Measurements from ENCODE around the gene NBPF12. TPM values are rescaled to one million over a fixed set of nuclear protein-coding genes. Genes with fewer than 3 reads are reported as not detected.
"Not testable (repeated sequence)": the region's sequence is repeated elsewhere in the genome, so short reads cannot be mapped to it uniquely, and the experiment has no call there.

The NBPF12 gene
- total RNA-seq, 1 experiment from 2014 or later = 10.7 TPM

DNA sequence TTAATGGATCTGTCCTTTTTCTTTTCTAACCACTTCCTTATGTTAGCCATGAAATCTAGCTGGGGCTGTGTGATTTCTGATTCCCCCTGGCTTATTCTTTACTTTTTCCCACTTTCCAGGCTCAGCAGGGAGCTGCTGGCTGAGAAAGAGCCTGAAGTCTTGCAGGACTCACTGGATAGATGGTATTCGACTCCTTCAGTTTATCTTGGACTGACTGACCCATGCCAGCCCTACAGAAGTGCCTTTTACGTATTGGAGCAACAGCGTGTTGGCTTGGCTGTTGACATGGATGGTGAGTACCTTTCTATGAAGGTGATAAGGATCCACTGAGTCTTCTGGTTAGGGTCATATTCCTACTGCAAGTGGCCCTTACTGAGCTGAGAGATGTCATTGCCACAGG lies 51.3 kb downstream of the NBPF12 start:
- H3K4me1 Mint-ChIP-seq (ENCODE audit: low read depth, unreplicated experiment); DNase-seq; CTCF ChIA-PET; H3K4me3 ChIP-seq (ENCODE audit: low read depth, low read length); BruUV-seq (replicated peaks); H3K9me3 Mint-ChIP-seq (ENCODE audit: unreplicated experiment); H3K36me3 Mint-ChIP-seq (ENCODE audit: insufficient read depth, unreplicated experiment); H3K27me3 ChIP-seq (replicated peaks; ENCODE audit: control insufficient read depth, insufficient read depth, low read length); POLR2A ChIA-PET; H3K4me1 ChIP-seq; H3K36me3 ChIP-seq (ENCODE audit: control insufficient read depth, insufficient read depth, low read length); H3K4me3 Mint-ChIP-seq (ENCODE audit: unreplicated experiment); H3K27ac Mint-ChIP-seq (ENCODE audit: unreplicated experiment); intact Hi-C loops (cut with micrococcal nuclease; ENCODE audit: unreplicated experiment); H3K27me3 Mint-ChIP-seq (ENCODE audit: insufficient read depth, unreplicated experiment); H3K9me3 ChIP-seq: not testable (repeated sequence)

DNA sequence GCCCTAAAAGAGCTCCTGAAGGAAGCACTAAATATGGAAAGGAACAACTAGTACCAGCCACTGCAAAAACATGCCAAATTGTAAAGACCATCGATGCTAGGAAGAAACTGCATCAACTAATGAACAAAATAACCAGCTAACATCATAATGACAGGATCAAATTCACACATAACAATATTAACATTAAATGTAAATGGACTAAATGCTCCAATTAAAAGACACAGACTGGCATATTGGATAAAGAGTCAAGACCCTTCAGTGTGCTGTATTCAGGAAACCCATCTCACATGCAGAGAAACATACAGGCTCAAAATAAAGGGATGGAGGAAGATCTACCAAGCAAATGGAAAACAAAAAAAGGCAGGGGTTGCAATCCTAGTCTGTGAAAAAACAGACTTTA lies 70.4 kb downstream of the NBPF12 start:
- H3K9me3 ChIP-seq = not testable (repeated sequence)

DNA sequence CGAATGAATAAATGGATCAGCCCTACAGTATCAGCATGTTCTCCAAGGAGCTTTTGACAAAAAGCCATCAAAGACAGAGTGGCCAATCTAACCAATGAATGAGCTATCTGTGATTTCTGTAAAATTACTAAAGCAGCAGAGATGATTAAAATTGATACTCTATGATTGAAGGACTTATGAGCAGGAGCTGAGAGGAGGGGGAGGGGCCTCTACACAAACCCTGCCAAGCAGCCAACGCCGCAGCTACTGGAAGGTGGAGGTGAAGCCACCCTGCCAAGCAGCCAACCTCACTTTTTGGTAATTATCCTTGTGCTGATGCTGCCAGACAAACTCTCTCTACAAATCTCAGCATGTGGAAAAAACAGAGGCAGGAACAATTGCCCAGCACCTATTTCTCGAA lies 88.9 kb downstream of the NBPF12 start:
- POLR2A ChIA-PET = not testable (repeated sequence)

More for the DNA sequence above, 70.4 kb downstream of the NBPF12 start:
- POLR2A ChIA-PET; H3K4me3 Mint-ChIP-seq (ENCODE audit: unreplicated experiment); H3K4me1 Mint-ChIP-seq (ENCODE audit: low read depth, unreplicated experiment); H3K27ac Mint-ChIP-seq (ENCODE audit: unreplicated experiment); H3K27me3 ChIP-seq (replicated peaks; ENCODE audit: control insufficient read depth, insufficient read depth, low read length); H3K36me3 Mint-ChIP-seq (ENCODE audit: insufficient read depth, unreplicated experiment); intact Hi-C loops (cut with micrococcal nuclease; ENCODE audit: unreplicated experiment); H3K9me3 Mint-ChIP-seq (ENCODE audit: unreplicated experiment); H3K4me3 ChIP-seq (ENCODE audit: low read depth, low read length); CTCF ChIA-PET; BruUV-seq (replicated peaks); H3K27me3 Mint-ChIP-seq (ENCODE audit: insufficient read depth, unreplicated experiment); DNase-seq; H3K4me1 ChIP-seq; H3K36me3 ChIP-seq (ENCODE audit: control insufficient read depth, insufficient read depth, low read length): not testable (repeated sequence)

DNA sequence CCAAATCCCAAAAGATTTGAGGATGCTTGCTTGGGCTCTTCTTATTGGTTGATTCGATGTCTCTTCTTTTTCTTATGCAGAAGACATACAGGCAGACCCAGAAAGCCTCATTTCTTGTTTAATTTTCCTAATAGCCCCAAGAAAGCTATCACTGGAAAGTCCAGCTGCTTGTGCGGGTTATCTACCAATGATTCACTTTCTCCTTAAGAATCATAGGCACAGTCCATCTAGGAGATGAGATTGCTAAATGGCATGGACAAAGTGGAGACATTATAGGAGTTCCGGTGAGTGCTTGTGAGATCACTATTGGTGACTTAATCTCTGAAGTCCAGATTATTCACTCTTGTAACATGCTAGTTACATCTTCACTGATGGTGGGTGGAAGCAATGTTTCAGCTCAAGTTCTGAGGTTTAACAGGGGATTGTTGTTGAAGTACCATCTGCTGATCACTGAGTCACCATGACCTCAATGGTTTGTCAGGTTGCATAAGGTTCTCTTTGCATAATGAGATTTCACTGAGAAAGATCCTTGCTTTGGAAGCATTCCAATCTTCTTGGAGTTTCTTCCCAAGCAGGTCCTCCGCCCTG lies 92.0 kb downstream of the NBPF12 start:
- H3K9me3 Mint-ChIP-seq (ENCODE audit: unreplicated experiment); DNase-seq; H3K4me3 Mint-ChIP-seq (ENCODE audit: unreplicated experiment); H3K36me3 Mint-ChIP-seq (ENCODE audit: insufficient read depth, unreplicated experiment); H3K9me3 ChIP-seq; H3K36me3 ChIP-seq (ENCODE audit: control insufficient read depth, insufficient read depth, low read length); H3K27ac Mint-ChIP-seq (ENCODE audit: unreplicated experiment); H3K4me1 Mint-ChIP-seq (ENCODE audit: low read depth, unreplicated experiment); BruUV-seq (replicated peaks); POLR2A ChIA-PET; H3K4me1 ChIP-seq; CTCF ChIA-PET; H3K27me3 ChIP-seq (replicated peaks; ENCODE audit: control insufficient read depth, insufficient read depth, low read length); intact Hi-C loops (cut with micrococcal nuclease; ENCODE audit: unreplicated experiment); H3K4me3 ChIP-seq (ENCODE audit: low read depth, low read length): not testable (repeated sequence)
- peaks cover 14% of the 10 kb centered on the region for H3K27me3 Mint-ChIP-seq (ENCODE audit: insufficient read depth, unreplicated experiment)

More for the DNA sequence above, 88.9 kb downstream of the NBPF12 start:
- H3K36me3 Mint-ChIP-seq (ENCODE audit: insufficient read depth, unreplicated experiment); H3K36me3 ChIP-seq (ENCODE audit: control insufficient read depth, insufficient read depth, low read length); H3K27ac Mint-ChIP-seq (ENCODE audit: unreplicated experiment); H3K9me3 ChIP-seq; CTCF ChIA-PET; H3K4me1 Mint-ChIP-seq (ENCODE audit: low read depth, unreplicated experiment); H3K4me3 ChIP-seq (ENCODE audit: low read depth, low read length); H3K27me3 ChIP-seq (replicated peaks; ENCODE audit: control insufficient read depth, insufficient read depth, low read length); intact Hi-C loops (cut with micrococcal nuclease; ENCODE audit: unreplicated experiment); H3K4me1 ChIP-seq; H3K4me3 Mint-ChIP-seq (ENCODE audit: unreplicated experiment); BruUV-seq (replicated peaks); DNase-seq; H3K9me3 Mint-ChIP-seq (ENCODE audit: unreplicated experiment): not testable (repeated sequence)
- H3K27me3 Mint-ChIP-seq (ENCODE audit: insufficient read depth, unreplicated experiment) = peaks cover 11% of the 10 kb centered on the region

DNA sequence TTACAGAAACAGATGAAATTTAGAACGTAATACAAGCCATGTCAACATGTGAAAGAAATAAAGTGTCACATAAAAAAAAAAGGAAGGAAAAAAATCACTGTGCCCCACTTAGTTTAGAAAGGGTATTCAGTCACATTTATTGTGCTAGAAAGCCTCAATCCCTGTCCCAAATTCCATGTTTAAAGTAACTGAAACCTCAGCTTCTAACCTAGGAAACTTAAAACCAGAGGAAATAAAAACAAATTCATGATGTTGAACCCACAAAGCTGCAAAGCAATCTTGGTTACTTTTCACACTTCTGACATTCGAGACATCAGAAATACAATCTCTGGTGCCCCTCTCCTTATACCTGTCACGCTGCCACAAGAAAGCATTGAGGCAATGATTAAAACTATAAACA lies 101.8 kb downstream of the NBPF12 start:
- no peak for DNase-seq
- Mint-ChIP-seq H3K27me3 (ENCODE audit: insufficient read depth, unreplicated experiment) (peaks cover 19% of the 10 kb centered on the region), H3K36me3 (ENCODE audit: insufficient read depth, unreplicated experiment) (no peaks in the 10 kb centered on the region), H3K4me1 (ENCODE audit: low read depth, unreplicated experiment) (no peaks in the 10 kb centered on the region), H3K9me3 (ENCODE audit: unreplicated experiment) (no peaks in the 10 kb centered on the region), H3K27ac (ENCODE audit: unreplicated experiment) (no peak overlapping the region), H3K4me3 (ENCODE audit: unreplicated experiment) (no peak overlapping the region)
- Histone ChIP-seq H3K4me1 (no peaks in the 10 kb centered on the region), H3K27me3 (replicated peaks; ENCODE audit: control insufficient read depth, insufficient read depth, low read length) (no peaks in the 10 kb centered on the region), H3K4me3 (ENCODE audit: low read depth, low read length) (no peak overlapping the region), H3K36me3 (ENCODE audit: control insufficient read depth, insufficient read depth, low read length) (no peaks in the 10 kb centered on the region), H3K9me3 (no peaks in the 10 kb centered on the region)
- ChIA-PET POLR2A (no interaction called here), CTCF (no interaction called here)
- TF ChIP-seq, protein P1, sequence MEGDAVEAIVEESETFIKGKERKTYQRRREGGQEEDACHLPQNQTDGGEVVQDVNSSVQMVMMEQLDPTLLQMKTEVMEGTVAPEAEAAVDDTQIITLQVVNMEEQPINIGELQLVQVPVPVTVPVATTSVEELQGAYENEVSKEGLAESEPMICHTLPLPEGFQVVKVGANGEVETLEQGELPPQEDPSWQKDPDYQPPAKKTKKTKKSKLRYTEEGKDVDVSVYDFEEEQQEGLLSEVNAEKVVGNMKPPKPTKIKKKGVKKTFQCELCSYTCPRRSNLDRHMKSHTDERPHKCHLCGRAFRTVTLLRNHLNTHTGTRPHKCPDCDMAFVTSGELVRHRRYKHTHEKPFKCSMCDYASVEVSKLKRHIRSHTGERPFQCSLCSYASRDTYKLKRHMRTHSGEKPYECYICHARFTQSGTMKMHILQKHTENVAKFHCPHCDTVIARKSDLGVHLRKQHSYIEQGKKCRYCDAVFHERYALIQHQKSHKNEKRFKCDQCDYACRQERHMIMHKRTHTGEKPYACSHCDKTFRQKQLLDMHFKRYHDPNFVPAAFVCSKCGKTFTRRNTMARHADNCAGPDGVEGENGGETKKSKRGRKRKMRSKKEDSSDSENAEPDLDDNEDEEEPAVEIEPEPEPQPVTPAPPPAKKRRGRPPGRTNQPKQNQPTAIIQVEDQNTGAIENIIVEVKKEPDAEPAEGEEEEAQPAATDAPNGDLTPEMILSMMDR (IDR thresholded peaks at IDR 0.05; ENCODE audit: insufficient read depth in 1 of 2, low read depth in 1 of 2, low read length in 1 of 2, severe bottlenecking in 1 of 2, unreplicated experiment in 1 of 2) = no peak
- BruUV-seq (replicated peaks) = no TSS peak
- intact Hi-C loops (cut with micrococcal nuclease; ENCODE audit: unreplicated experiment) = no loop called here

DNA sequence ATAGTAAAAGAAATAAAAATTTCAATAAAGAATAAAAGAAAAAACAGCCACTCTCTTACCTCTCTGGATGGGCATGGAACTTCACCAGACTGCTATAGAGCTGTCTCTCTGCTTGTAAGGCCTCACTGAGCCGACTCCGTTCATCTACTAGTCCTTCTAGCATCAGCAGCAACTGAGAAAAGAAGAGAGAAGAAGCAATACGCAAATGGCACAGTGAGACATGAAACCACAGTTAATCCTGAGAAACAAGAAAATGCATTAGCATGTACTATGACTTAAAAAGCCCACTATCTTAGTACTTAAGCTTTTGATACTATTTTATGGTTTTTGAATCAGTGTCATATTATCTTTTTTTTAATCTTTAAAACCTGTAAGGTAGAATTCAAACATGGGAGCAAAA lies 104.8 kb downstream of the NBPF12 start:
- DNase-seq; BruUV-seq (replicated peaks); H3K9me3 ChIP-seq; CTCF ChIA-PET; H3K27ac Mint-ChIP-seq (ENCODE audit: unreplicated experiment); H3K4me3 ChIP-seq (ENCODE audit: low read depth, low read length); H3K27me3 ChIP-seq (replicated peaks; ENCODE audit: control insufficient read depth, insufficient read depth, low read length); H3K36me3 ChIP-seq (ENCODE audit: control insufficient read depth, insufficient read depth, low read length); H3K4me3 Mint-ChIP-seq (ENCODE audit: unreplicated experiment); H3K9me3 Mint-ChIP-seq (ENCODE audit: unreplicated experiment); POLR2A ChIA-PET; H3K36me3 Mint-ChIP-seq (ENCODE audit: insufficient read depth, unreplicated experiment); H3K4me1 Mint-ChIP-seq (ENCODE audit: low read depth, unreplicated experiment); intact Hi-C loops (cut with micrococcal nuclease; ENCODE audit: unreplicated experiment); H3K4me1 ChIP-seq: not testable (repeated sequence)
- H3K27me3 Mint-ChIP-seq (ENCODE audit: insufficient read depth, unreplicated experiment) = peaks cover 20% of the 10 kb centered on the region

All from Caco-2 (cell line).